ENCODE results near the gene SRGN.

The SRGN gene

GRCh38 chr10:69064762-69065328, 23.1 kb upstream of the SRGN start:
- H3K4me3 ChIP-seq (ENCODE audit: low read depth, low read length) = no peak overlapping the region
- TF ChIP-seq CTCF (IDR thresholded peaks at IDR 0.05; ENCODE audit: insufficient read depth, low read length, missing control alignments) = no peak
- no peak for DNase-seq (ENCODE audit: low read depth, low spot score)
- ChIA-PET POLR2A (no interaction called here), CTCF (interaction anchor here (1.0 to 5.5 kb wide), 5 partner anchors 8 to 82 kb away, joined by 3 to 28 read pairs (median 5); no protein-coding TSS in a partner anchor)

GRCh38 chr10:69065406-69066361, 22.2 kb upstream of the SRGN start:
- no peak for DNase-seq (ENCODE audit: low read depth, low spot score)
- H3K4me3 ChIP-seq (ENCODE audit: low read depth, low read length) = no peak overlapping the region
- TF ChIP-seq CTCF (IDR thresholded peaks at IDR 0.05; ENCODE audit: insufficient read depth, low read length, missing control alignments) = no peak
- ChIA-PET POLR2A (interaction anchor here (0.5 kb wide), 1 partner anchor 47 kb away, joined by 3 read pairs; no protein-coding TSS in a partner anchor), CTCF (interaction anchor here (1.0 to 5.5 kb wide), 3 partner anchors 15 to 60 kb away, joined by 3 to 28 read pairs (median 7); no protein-coding TSS in a partner anchor)

GRCh38 chr10:69067189-69067588, 20.7 kb upstream of the SRGN start:
- ChIA-PET CTCF (no interaction called here), POLR2A (no interaction called here)
- no peak for TF ChIP-seq CTCF (IDR thresholded peaks at IDR 0.05; ENCODE audit: insufficient read depth, low read length, missing control alignments)
- no peak for DNase-seq (ENCODE audit: low read depth, low spot score)
- no peak overlapping the region for H3K4me3 ChIP-seq (ENCODE audit: low read depth, low read length)

- no peak overlapping the region for H3K4me3 ChIP-seq (ENCODE audit: low read depth, low read length)
- ChIA-PET POLR2A (no interaction called here), CTCF (no interaction called here)
- TF ChIP-seq CTCF (IDR thresholded peaks at IDR 0.05; ENCODE audit: insufficient read depth, low read length, missing control alignments) = no peak
- DNase-seq (ENCODE audit: low read depth, low spot score) = no peak
These were observed 19.4 kb upstream of the SRGN start for GRCh38 chr10:69068549-69068948.

- no peak for DNase-seq (ENCODE audit: low read depth, low spot score)
- H3K4me3 ChIP-seq (ENCODE audit: low read depth, low read length) = no peak overlapping the region
- no peak for TF ChIP-seq CTCF (IDR thresholded peaks at IDR 0.05; ENCODE audit: insufficient read depth, low read length, missing control alignments)
- CTCF ChIA-PET = no interaction called here
- POLR2A ChIA-PET = no interaction called here
These were observed 18.5 kb upstream of the SRGN start for GRCh38 chr10:69069090-69070042.

Measured in AG04449 (cell line).